Measurements from ENCODE around the gene FEM1A. TPM values are rescaled to one million over a fixed set of nuclear protein-coding genes. Genes with fewer than 3 reads are reported as not detected.
"Not testable (repeated sequence)": the region's sequence is repeated elsewhere in the genome, so short reads cannot be mapped to it uniquely, and the experiment has no call there.

The FEM1A gene
- total RNA-seq, 2 experiments from 2014 or later: 11.4 TPM

DNA sequence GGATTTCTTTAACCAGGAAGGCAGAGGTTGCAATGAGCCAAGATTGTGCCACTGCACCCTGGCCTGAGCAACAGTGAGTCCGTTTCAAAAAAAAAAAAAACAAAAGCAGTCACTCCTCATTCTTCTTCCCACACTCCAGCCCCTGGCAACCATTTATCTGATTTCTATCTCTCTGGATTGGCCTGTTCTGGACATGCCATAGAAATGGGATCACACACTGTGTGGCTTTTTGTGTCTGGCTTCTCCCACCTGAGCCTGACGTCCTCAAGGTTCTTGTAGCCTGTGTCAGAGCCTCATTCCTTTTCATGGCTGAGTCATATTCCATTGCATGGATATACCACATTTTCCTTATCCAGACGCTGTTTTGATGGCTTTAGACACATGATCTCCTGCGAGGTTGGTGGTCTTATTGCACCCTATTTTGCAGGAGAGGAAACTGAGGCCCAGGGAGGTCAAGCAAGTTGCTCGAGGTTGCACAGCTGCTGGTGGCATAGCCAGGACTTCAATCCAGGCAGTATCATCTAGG, 15.8 kb upstream of the FEM1A start:
- H3K4me3 Mint-ChIP-seq: no peak overlapping the region
- POLR2A ChIA-PET: no interaction called here
- ATAC-seq: no peak
- CTCF ChIA-PET: interaction anchor here (0.6 to 1.2 kb wide), 2 partner anchors 43 to 217 kb away, joined by 3 to 5 read pairs; no protein-coding TSS in a partner anchor
- intact Hi-C loops (cut with micrococcal nuclease): no loop called here
- H3K27me3 Mint-ChIP-seq: peaks cover 11% of the 10 kb centered on the region
- no peak for DNase-seq
- H3K9me3 Mint-ChIP-seq: peaks cover 1% of the 10 kb centered on the region
- H3K36me3 Mint-ChIP-seq (ENCODE audit: low read depth): no peaks in the 10 kb centered on the region
- H3K4me1 Mint-ChIP-seq (ENCODE audit: low read depth): no peaks in the 10 kb centered on the region
- H3K27ac Mint-ChIP-seq: no peak overlapping the region
- TF ChIP-seq, protein P1, sequence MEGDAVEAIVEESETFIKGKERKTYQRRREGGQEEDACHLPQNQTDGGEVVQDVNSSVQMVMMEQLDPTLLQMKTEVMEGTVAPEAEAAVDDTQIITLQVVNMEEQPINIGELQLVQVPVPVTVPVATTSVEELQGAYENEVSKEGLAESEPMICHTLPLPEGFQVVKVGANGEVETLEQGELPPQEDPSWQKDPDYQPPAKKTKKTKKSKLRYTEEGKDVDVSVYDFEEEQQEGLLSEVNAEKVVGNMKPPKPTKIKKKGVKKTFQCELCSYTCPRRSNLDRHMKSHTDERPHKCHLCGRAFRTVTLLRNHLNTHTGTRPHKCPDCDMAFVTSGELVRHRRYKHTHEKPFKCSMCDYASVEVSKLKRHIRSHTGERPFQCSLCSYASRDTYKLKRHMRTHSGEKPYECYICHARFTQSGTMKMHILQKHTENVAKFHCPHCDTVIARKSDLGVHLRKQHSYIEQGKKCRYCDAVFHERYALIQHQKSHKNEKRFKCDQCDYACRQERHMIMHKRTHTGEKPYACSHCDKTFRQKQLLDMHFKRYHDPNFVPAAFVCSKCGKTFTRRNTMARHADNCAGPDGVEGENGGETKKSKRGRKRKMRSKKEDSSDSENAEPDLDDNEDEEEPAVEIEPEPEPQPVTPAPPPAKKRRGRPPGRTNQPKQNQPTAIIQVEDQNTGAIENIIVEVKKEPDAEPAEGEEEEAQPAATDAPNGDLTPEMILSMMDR (IDR thresholded peaks at IDR 0.05): no peak

DNA sequence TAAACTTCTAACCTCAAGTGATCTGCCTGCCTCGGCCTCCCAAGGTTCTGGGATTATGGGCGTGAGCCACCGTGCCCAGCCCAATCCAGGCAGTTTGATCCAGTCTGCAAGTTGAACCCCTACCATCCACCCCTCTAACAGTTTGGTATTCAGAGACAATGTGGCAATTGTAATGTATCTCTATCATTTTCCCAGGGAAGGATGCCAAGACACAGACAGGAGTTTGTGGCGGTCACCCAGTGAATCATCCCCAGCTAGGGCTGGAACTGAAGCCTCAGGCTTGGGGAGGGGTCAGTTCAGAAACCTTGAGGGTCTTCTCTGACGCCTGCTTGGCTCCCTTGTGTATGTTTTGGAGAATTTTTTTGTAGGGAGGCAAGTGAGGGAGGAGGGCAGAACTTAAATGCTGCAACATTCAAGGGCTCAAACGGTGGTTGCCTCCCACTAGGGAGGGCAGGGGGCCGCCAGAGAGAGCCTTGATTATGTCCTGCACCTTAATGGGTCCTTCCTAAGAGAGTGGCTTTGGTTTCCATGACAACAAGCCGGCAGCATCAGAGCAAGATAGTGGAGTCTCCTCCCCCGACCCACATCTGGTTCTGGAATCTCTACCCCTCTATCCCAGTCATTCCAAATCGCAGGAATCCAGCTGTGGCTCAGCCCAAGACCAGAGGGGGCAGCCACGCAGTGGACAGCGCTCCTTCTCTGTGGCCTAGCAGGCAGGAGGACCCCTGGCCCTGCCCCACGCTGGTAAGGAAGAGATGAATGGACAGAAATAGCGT, 14.9 kb upstream of the FEM1A start:
- DNase-seq (no peak), ATAC-seq (no peak)
- H3K27me3 Mint-ChIP-seq: peaks cover 13% of the 10 kb centered on the region
- H3K4me1 Mint-ChIP-seq (ENCODE audit: low read depth): no peaks in the 10 kb centered on the region
- POLR2A ChIA-PET: no interaction called here
- no peak overlapping the region for H3K4me3 Mint-ChIP-seq
- H3K27ac Mint-ChIP-seq: no peak overlapping the region
- TF ChIP-seq, protein P1 (IDR thresholded peaks at IDR 0.05): no peak
- intact Hi-C loops (cut with micrococcal nuclease): no loop called here
- CTCF ChIA-PET: no interaction called here
- H3K9me3 Mint-ChIP-seq: peaks cover 1% of the 10 kb centered on the region
- no peaks in the 10 kb centered on the region for H3K36me3 Mint-ChIP-seq (ENCODE audit: low read depth)

DNA sequence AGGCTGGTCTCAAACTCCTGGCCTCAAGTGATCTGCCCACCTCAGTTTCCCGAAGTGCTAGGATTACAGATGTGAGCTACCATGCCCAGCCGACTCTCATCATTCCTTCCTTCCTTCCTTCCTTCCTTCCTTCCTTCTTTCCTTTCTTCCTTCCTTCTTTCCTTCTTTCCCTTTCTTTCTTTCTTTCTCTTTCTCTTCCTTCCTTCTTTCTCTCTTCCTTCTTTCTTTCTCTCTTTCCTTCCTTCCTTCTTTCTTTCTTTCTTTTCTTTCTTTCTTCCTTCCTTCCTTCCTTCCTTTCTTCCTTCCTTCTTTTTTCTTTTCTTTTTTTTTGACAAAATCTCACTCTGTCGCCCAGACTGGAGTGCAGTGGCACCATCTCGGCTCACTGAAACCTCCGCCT, 13.4 kb upstream of the FEM1A start:
- H3K9me3 Mint-ChIP-seq; H3K36me3 Mint-ChIP-seq (ENCODE audit: low read depth); intact Hi-C loops (cut with micrococcal nuclease); H3K4me1 Mint-ChIP-seq (ENCODE audit: low read depth); POLR2A ChIA-PET; DNase-seq; ATAC-seq; CTCF ChIA-PET; H3K4me3 Mint-ChIP-seq; H3K27ac Mint-ChIP-seq: not testable (repeated sequence)
- peaks cover 11% of the 10 kb centered on the region for H3K27me3 Mint-ChIP-seq

DNA sequence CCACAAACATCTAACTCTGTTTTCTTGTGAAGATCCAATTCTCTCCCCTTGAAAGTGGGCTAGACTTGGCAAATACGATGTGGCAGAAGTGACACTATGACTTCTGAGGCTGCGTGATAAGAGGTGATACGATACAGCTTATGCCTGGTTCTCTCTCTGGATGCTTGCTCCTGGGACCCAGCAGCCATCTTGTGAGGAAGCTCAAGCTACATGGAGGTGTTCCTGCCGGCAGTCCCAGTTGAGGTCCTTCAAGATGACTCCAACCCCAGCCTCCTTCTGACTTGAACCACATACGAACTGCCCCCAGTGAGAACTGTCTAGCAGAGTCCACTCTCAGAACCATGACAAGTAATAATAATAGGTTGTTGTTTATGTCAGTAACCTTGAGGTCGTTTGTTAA, 10.7 kb upstream of the FEM1A start:
- DNase-seq (no peak), ATAC-seq (no peak)
- Mint-ChIP-seq H3K27me3 (peaks cover 7% of the 10 kb centered on the region), H3K4me3 (no peak overlapping the region), H3K36me3 (ENCODE audit: low read depth) (no peaks in the 10 kb centered on the region), H3K4me1 (ENCODE audit: low read depth) (no peaks in the 10 kb centered on the region), H3K27ac (no peak overlapping the region), H3K9me3 (no peaks in the 10 kb centered on the region)
- TF ChIP-seq, protein P1 (IDR thresholded peaks at IDR 0.05): no peak
- POLR2A ChIA-PET: no interaction called here
- CTCF ChIA-PET: no interaction called here
- intact Hi-C loops (cut with micrococcal nuclease): no loop called here

DNA sequence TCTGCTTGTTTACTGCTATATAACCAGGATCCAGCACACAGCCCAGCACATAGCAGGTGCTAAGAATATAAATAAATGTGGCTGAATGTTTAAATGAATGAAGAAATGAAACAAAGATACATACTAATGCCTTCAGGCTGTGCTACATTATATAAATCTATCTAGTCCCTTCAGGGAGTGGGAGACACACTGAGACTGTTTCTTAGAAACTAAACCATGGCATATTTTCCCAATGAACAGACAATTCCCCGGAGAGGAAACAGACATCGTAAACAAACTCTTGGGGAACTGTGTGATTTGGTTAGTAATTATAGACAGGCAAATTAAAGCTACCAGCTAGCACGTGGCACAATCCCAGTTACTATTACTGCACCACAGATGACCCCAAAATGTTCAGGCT, 9.7 kb upstream of the FEM1A start:
- no peaks in the 10 kb centered on the region for H3K36me3 Mint-ChIP-seq (ENCODE audit: low read depth)
- DNase-seq (no peak), ATAC-seq (no peak)
- intact Hi-C loops (cut with micrococcal nuclease): no loop called here
- peaks cover 7% of the 10 kb centered on the region for H3K27me3 Mint-ChIP-seq
- no peaks in the 10 kb centered on the region for H3K4me1 Mint-ChIP-seq (ENCODE audit: low read depth)
- CTCF ChIA-PET: interaction anchor here (2.1 kb wide), 1 partner anchor 9 kb away, joined by 11 read pairs; the partner anchor contains the start of gene FEM1A
- H3K4me3 Mint-ChIP-seq: no peak overlapping the region
- no peak overlapping the region for H3K27ac Mint-ChIP-seq
- H3K9me3 Mint-ChIP-seq: no peaks in the 10 kb centered on the region
- TF ChIP-seq, protein P1 (IDR thresholded peaks at IDR 0.05): no peak
- POLR2A ChIA-PET: interaction anchor here (1.2 kb wide), 1 partner anchor 9 kb away, joined by 4 read pairs; no protein-coding TSS in a partner anchor

DNA sequence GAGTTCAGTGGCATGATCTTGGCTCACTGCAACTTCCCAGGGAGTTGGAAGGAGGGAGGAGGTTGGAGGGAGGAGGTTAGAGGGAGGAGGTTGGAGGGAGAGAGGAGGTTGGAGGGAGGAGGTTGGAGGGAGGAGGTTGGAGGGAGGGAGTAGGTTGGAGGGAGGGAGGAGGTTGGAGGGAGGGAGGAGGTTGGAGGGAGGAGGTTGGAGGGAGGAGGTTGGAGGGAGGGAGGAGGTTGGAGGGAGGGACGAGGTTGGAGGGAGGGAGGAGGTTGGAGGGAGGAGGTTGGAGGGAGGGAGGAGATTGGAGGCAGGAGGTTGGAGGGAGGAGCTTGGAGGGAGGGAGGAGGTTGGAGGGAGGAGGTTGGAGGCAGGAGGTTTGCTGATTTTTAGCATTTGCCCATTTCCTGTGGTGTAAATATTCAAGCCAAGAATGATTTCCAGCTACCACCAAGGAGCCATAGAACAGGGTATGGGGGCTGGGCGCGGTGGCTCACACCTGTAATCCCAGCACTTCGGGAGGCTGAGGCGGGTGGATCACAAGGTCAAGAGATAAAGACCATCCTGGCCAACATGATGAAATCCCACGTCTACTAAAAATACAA, 5.0 kb upstream of the FEM1A start:
- H3K27me3 Mint-ChIP-seq; ATAC-seq; H3K4me3 Mint-ChIP-seq; CTCF ChIA-PET; H3K36me3 Mint-ChIP-seq (ENCODE audit: low read depth); intact Hi-C loops (cut with micrococcal nuclease); POLR2A ChIA-PET; DNase-seq; H3K4me1 Mint-ChIP-seq (ENCODE audit: low read depth); H3K27ac Mint-ChIP-seq; H3K9me3 Mint-ChIP-seq: not testable (repeated sequence)

DNA sequence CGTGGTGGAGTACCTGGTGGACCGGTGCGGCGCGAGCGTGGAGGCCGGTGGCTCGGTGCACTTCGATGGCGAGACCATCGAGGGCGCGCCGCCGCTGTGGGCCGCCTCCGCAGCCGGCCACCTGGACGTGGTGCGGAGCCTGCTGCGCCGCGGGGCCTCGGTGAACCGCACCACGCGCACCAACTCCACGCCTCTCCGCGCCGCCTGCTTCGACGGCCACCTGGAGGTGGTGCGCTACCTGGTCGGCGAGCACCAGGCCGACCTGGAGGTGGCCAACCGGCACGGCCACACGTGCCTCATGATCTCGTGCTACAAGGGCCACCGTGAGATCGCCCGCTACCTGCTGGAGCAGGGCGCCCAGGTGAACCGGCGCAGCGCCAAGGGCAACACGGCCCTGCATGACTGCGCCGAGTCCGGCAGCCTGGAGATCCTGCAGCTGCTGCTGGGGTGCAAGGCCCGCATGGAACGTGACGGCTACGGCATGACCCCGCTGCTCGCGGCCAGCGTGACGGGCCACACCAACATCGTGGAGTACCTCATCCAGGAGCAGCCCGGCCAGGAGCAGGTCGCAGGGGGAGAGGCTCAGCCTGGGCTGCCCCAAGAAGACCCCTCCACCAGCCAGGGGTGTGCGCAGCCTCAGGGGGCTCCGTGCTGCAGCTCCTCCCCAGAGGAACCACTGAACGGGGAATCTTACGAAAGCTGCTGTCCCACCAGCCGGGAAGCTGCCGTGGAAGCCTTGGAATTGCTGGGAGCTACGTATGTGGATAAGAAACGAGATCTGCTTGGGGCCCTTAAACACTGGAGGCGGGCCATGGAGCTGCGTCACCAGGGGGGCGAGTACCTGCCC, 708 bp downstream of the FEM1A start:
- Mint-ChIP-seq H3K36me3 (ENCODE audit: low read depth) (peaks cover 36% of the 10 kb centered on the region), H3K27ac (peak overlapping the region; percentile 91), H3K4me3 (peak overlapping the region; percentile 85), H3K4me1 (ENCODE audit: low read depth) (peaks cover 30% of the 10 kb centered on the region)
- ATAC-seq; intact Hi-C loops (cut with micrococcal nuclease); DNase-seq; H3K27me3 Mint-ChIP-seq; H3K9me3 Mint-ChIP-seq: not testable (repeated sequence)
- CTCF ChIA-PET: interaction anchor here (1.1 to 6.4 kb wide), 11 partner anchors 12 to 125 kb away, joined by 4 to 106 read pairs (median 9); partner anchors contain the start of gene DPP9
- POLR2A ChIA-PET: interaction anchor here (1.4 to 1.9 kb wide), 3 partner anchors 54 to 70 kb away, joined by 4 to 11 read pairs (median 5); no protein-coding TSS in a partner anchor
